HL-60 (cell line): ENCODE data around the gene PTPRN2.

ENCODE experiments used
- DNase-seq, 2 experiments: peaks; one replicate each; pipeline ENCODE4 v3.0.0-alpha.2; 2010 to 2020; ENCODE audit warnings: low read depth in 1 of 2, low spot score in 1 of 2
- H3K27ac ChIP-seq: fragments of 250-450 bp; sonication (Bioruptor Pico); replicated peaks from 2 replicates; pipeline ENCODE4 v1.5.1; 2020; ENCODE audit warnings: mild to moderate bottlenecking, moderate library complexity
- H3K27me3 ChIP-seq: fragments of 250-450 bp; sonication (Bioruptor Pico); 2 replicates; pipeline ENCODE4 v1.5.1; 2021; ENCODE audit warnings: mild to moderate bottlenecking, moderate library complexity; ENCODE audit not compliant: insufficient read depth, poor library complexity, severe bottlenecking
- H3K4me3 ChIP-seq: replicated peaks from 2 replicates; pipeline ENCODE4 v1.5.1; 2011; ENCODE audit warnings: mild to moderate bottlenecking, control low read depth, low read length; ENCODE audit not compliant: insufficient read depth
- GABPA ChIP-seq: IDR thresholded peaks from 2 replicates; pipeline ENCODE4 v1.6.1; 2012; ENCODE audit warnings: low read depth
- POLR2AphosphoS5 ChIP-seq: IDR thresholded peaks from 2 replicates; pipeline ENCODE4 v1.6.1; 2012; ENCODE audit warnings: low read depth
- SPI1 ChIP-seq: IDR thresholded peaks from 2 replicates; pipeline ENCODE4 v1.6.1; 2012; ENCODE audit warnings: low read depth, mild to moderate bottlenecking, borderline replicate concordance
- TF ChIP-seq, protein P1 (sequence below): IDR thresholded peaks from 2 replicates; pipeline ENCODE4 v1.6.1; 2012; ENCODE audit warnings: low read depth; ENCODE audit not compliant: insufficient replicate concordance
- TF ChIP-seq, protein P2 (sequence below): IDR thresholded peaks from one replicate; pipeline ENCODE4 v1.5.1; 2011; ENCODE audit warnings: low read length, control low read depth, inconsistent platforms; ENCODE audit not compliant: insufficient read depth

The PTPRN2 gene

DNA sequence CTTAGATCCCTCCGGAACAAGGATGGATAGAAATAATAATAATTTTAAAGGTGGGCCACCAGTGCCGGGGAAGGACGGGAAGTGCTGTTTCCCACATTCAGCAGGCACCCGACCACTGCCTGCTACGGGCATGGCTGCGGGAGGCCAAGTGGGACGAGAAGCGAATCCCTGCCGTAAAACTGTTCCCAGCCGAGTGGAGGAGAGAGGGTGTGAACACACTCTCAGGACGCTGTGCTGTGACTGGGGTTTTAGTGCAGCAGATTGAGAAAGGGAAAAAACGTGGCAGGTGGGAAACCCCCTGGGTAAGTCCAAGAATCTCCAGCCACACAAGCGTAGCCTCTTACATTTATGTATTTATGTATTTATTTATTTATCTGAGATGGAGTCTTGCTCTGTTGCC is 1092.0 kb downstream of the PTPRN2 start:
- no peak overlapping the region for H3K27ac ChIP-seq
- peaks cover 2% of the 10 kb centered on the region for H3K27me3 ChIP-seq
- H3K4me3 ChIP-seq: no peak overlapping the region
- TF ChIP-seq POLR2AphosphoS5 (no peak), GABPA (no peak), SPI1 (no peak)
- TF ChIP-seq, protein P1, sequence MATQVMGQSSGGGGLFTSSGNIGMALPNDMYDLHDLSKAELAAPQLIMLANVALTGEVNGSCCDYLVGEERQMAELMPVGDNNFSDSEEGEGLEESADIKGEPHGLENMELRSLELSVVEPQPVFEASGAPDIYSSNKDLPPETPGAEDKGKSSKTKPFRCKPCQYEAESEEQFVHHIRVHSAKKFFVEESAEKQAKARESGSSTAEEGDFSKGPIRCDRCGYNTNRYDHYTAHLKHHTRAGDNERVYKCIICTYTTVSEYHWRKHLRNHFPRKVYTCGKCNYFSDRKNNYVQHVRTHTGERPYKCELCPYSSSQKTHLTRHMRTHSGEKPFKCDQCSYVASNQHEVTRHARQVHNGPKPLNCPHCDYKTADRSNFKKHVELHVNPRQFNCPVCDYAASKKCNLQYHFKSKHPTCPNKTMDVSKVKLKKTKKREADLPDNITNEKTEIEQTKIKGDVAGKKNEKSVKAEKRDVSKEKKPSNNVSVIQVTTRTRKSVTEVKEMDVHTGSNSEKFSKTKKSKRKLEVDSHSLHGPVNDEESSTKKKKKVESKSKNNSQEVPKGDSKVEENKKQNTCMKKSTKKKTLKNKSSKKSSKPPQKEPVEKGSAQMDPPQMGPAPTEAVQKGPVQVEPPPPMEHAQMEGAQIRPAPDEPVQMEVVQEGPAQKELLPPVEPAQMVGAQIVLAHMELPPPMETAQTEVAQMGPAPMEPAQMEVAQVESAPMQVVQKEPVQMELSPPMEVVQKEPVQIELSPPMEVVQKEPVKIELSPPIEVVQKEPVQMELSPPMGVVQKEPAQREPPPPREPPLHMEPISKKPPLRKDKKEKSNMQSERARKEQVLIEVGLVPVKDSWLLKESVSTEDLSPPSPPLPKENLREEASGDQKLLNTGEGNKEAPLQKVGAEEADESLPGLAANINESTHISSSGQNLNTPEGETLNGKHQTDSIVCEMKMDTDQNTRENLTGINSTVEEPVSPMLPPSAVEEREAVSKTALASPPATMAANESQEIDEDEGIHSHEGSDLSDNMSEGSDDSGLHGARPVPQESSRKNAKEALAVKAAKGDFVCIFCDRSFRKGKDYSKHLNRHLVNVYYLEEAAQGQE: no peak
- TF ChIP-seq, protein P2, sequence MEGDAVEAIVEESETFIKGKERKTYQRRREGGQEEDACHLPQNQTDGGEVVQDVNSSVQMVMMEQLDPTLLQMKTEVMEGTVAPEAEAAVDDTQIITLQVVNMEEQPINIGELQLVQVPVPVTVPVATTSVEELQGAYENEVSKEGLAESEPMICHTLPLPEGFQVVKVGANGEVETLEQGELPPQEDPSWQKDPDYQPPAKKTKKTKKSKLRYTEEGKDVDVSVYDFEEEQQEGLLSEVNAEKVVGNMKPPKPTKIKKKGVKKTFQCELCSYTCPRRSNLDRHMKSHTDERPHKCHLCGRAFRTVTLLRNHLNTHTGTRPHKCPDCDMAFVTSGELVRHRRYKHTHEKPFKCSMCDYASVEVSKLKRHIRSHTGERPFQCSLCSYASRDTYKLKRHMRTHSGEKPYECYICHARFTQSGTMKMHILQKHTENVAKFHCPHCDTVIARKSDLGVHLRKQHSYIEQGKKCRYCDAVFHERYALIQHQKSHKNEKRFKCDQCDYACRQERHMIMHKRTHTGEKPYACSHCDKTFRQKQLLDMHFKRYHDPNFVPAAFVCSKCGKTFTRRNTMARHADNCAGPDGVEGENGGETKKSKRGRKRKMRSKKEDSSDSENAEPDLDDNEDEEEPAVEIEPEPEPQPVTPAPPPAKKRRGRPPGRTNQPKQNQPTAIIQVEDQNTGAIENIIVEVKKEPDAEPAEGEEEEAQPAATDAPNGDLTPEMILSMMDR: no peak
- no peak for DNase-seq

DNA sequence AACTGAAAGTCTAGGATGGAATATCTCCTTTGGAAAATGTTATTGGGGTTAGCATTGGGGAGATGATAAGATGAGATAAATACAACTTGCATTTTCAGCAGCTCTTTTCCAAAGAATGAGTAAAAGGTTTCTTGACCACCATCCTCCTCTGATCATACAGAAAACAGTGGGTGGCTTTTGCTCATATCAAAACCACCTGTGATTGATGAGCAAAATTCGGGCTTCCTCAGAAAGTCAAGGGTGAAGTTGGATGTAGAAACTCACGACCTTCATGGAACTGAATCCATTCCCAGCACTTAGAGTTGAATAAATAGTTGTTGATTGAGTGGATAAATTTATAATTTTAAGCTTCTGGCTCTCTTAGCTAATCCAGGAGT is 1092.5 kb downstream of the PTPRN2 start:
- no peak for TF ChIP-seq SPI1
- TF ChIP-seq, protein P1: no peak
- TF ChIP-seq, protein P2: no peak
- no peak for TF ChIP-seq POLR2AphosphoS5
- TF ChIP-seq GABPA: no peak
- Histone ChIP-seq H3K27me3 (peaks cover 2% of the 10 kb centered on the region), H3K4me3 (no peak overlapping the region), H3K27ac (no peak overlapping the region)
- DNase-seq: no peak

DNA sequence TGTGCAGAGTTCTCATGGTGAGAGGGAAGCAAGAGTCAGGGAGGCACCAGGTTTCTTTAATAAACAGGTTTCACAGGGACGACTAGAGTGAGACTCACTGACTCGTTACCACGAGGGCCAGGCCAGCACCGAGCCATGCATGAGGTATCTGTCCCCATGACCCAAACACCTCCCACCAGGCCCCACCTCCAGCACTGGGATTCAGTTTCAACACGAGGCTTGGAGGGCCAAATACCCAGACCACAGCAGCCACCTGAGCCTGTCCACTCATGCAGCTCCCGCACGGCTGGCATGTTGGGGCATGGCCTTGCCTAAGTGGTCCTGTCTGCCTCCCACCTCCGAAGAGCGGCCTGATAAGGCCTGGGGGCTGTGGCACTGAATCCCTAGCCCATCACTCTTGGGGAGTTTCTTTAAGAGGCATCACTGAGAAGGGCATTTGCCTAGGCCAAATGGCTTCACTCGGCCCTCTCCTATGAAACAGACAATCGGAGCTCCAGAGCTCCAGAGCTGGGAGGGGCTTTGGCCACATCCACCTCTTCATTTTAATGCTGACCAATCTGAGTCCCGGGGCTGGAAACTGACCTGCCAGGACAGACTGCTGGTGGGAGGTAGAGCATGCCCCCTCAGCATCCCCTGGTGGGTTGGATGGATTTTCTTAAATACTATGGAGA is 1093.0 kb downstream of the PTPRN2 start:
- H3K27ac ChIP-seq: no peak overlapping the region
- no peak for DNase-seq
- TF ChIP-seq, protein P2: no peak
- no peak for TF ChIP-seq SPI1
- TF ChIP-seq GABPA: no peak
- TF ChIP-seq, protein P1: no peak
- no peak for TF ChIP-seq POLR2AphosphoS5
- peaks cover 2% of the 10 kb centered on the region for H3K27me3 ChIP-seq
- no peak overlapping the region for H3K4me3 ChIP-seq
